Astrocyte (in vitro differentiated cells and primary cell): ENCODE results near the gene PI4KA. TPM values are rescaled to one million over a fixed set of nuclear protein-coding genes. Genes with fewer than 3 reads are reported as not detected.

Experiments used
- DNase-seq: peaks from one replicate; pipeline ENCODE4 v3.0.0-alpha.2; 2010; ENCODE audit warnings: low read depth
- FAIRE-seq: peaks from 2 replicates; lab custom pipeline; 2011; peaks lifted over from hg19 to GRCh38; lab: Jason Lieb, UNC
- H2AFZ ChIP-seq: 2 replicates; pipeline ENCODE4 v1.6.0; 2012; ENCODE audit warnings: low read depth, low read length, inconsistent platforms
- H3K27ac ChIP-seq: 2 replicates; pipeline ENCODE4 v1.5.1; 2011; ENCODE audit warnings: low read depth, low read length, inconsistent platforms
- H3K27me3 ChIP-seq: 2 replicates; pipeline ENCODE4 v1.6.0; 2011; ENCODE audit warnings: low read length, inconsistent platforms; ENCODE audit not compliant: insufficient read depth
- H3K36me3 ChIP-seq: 2 replicates; pipeline ENCODE4 v1.5.1; 2011; ENCODE audit warnings: low read length, inconsistent platforms; ENCODE audit not compliant: insufficient read depth
- H3K4me1 ChIP-seq: 2 replicates; pipeline ENCODE4 v1.5.1; 2011; ENCODE audit warnings: low read length, inconsistent platforms; ENCODE audit not compliant: insufficient read depth
- H3K4me2 ChIP-seq: 2 replicates; pipeline ENCODE4 v1.6.0; 2012; ENCODE audit warnings: low read length, inconsistent platforms
- H3K4me3 ChIP-seq: 2 replicates; pipeline ENCODE4 v1.5.1; 2011; ENCODE audit warnings: low read depth, mild to moderate bottlenecking, low read length, inconsistent platforms; ENCODE audit not compliant: insufficient read depth
- H3K79me2 ChIP-seq: 2 replicates; pipeline ENCODE4 v1.6.0; 2012; ENCODE audit warnings: mild to moderate bottlenecking, low read length, inconsistent platforms; ENCODE audit not compliant: insufficient read depth
- H3K9ac ChIP-seq: 2 replicates; pipeline ENCODE4 v1.6.0; 2012; ENCODE audit warnings: mild to moderate bottlenecking, low read length, inconsistent platforms
- H3K9me3 ChIP-seq: 2 replicates; pipeline ENCODE4 v1.5.1; 2012; ENCODE audit warnings: low read depth, mild to moderate bottlenecking, low read length, inconsistent platforms; ENCODE audit not compliant: insufficient read depth
- H4K20me1 ChIP-seq: 2 replicates; pipeline ENCODE4 v1.6.0; 2012; ENCODE audit warnings: low read length, inconsistent platforms; ENCODE audit not compliant: insufficient read depth
- H3K27ac Mint-ChIP-seq: one replicate; pipeline ENCODE4 v1.8.0; 2021; ENCODE audit warnings: mild to moderate bottlenecking, mixed read lengths; ENCODE audit not compliant: unreplicated experiment
- H3K27me3 Mint-ChIP-seq: one replicate; pipeline ENCODE4 v1.8.0; 2021; ENCODE audit warnings: low read depth, mixed read lengths; ENCODE audit not compliant: unreplicated experiment
- H3K36me3 Mint-ChIP-seq: one replicate; pipeline ENCODE4 v1.8.0; 2021; ENCODE audit warnings: low read depth, mixed read lengths; ENCODE audit not compliant: unreplicated experiment
- H3K4me1 Mint-ChIP-seq: one replicate; pipeline ENCODE4 v1.8.0; 2021; ENCODE audit warnings: low read depth, mixed read lengths; ENCODE audit not compliant: unreplicated experiment
- H3K4me3 Mint-ChIP-seq: one replicate; pipeline ENCODE4 v1.8.0; 2021; ENCODE audit warnings: mild to moderate bottlenecking, moderate library complexity, mixed read lengths; ENCODE audit not compliant: unreplicated experiment
- H3K9me3 Mint-ChIP-seq: one replicate; pipeline ENCODE4 v1.8.0; 2021; ENCODE audit warnings: mild to moderate bottlenecking, mixed read lengths; ENCODE audit not compliant: unreplicated experiment
- EZH2 ChIP-seq: IDR thresholded peaks from 2 replicates; pipeline ENCODE4 v1.6.1; 2012; ENCODE audit warnings: mild to moderate bottlenecking, low read length, inconsistent platforms; ENCODE audit not compliant: insufficient read depth
- total RNA-seq: library from RNA; stranded (reverse); gene quantifications from 2 replicates; pipeline ENCODE4 v1.2.1, GENCODE V29; 2021
- TF ChIP-seq, protein P1 (sequence below): IDR thresholded peaks from 2 replicates; pipeline ENCODE4 v1.5.1; 2011; ENCODE audit warnings: low read depth, mild to moderate bottlenecking, inconsistent platforms, low read length, moderate library complexity; ENCODE audit not compliant: insufficient read depth

The PI4KA gene
- total RNA-seq, 1 donor from 2014 or later: 35.9 TPM

GRCh38 chr22:20751185-20751851 lies 107.3 kb downstream of the PI4KA start:
- no peak for TF ChIP-seq EZH2
- TF ChIP-seq, protein P1, sequence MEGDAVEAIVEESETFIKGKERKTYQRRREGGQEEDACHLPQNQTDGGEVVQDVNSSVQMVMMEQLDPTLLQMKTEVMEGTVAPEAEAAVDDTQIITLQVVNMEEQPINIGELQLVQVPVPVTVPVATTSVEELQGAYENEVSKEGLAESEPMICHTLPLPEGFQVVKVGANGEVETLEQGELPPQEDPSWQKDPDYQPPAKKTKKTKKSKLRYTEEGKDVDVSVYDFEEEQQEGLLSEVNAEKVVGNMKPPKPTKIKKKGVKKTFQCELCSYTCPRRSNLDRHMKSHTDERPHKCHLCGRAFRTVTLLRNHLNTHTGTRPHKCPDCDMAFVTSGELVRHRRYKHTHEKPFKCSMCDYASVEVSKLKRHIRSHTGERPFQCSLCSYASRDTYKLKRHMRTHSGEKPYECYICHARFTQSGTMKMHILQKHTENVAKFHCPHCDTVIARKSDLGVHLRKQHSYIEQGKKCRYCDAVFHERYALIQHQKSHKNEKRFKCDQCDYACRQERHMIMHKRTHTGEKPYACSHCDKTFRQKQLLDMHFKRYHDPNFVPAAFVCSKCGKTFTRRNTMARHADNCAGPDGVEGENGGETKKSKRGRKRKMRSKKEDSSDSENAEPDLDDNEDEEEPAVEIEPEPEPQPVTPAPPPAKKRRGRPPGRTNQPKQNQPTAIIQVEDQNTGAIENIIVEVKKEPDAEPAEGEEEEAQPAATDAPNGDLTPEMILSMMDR: no peak
- no peak overlapping the region for H3K27ac Mint-ChIP-seq
- Histone ChIP-seq H3K9me3 (no peaks in the 10 kb centered on the region), H3K4me1 (peaks cover 33% of the 10 kb centered on the region), H3K36me3 (peaks cover 7% of the 10 kb centered on the region), H2AFZ (no peak overlapping the region), H4K20me1 (peaks cover 6% of the 10 kb centered on the region), H3K4me2 (peak overlapping the region; percentile 76), H3K27me3 (no peaks in the 10 kb centered on the region), H3K9ac (peak overlapping the region; percentile 36), H3K79me2 (no peaks in the 10 kb centered on the region), H3K4me3 (no peak overlapping the region), H3K27ac (peak overlapping the region; percentile 62)
- H3K4me1 Mint-ChIP-seq: peaks cover 29% of the 10 kb centered on the region
- DNase-seq (no peak), FAIRE-seq (no peak)
- no peak overlapping the region for H3K4me3 Mint-ChIP-seq
- no peaks in the 10 kb centered on the region for H3K27me3 Mint-ChIP-seq
- H3K9me3 Mint-ChIP-seq: no peaks in the 10 kb centered on the region
- peaks cover 12% of the 10 kb centered on the region for H3K36me3 Mint-ChIP-seq

- Histone ChIP-seq H3K27me3 (no peaks in the 10 kb centered on the region), H3K27ac (peak overlapping the region; percentile 62), H3K79me2 (no peaks in the 10 kb centered on the region), H3K4me1 (peaks cover 33% of the 10 kb centered on the region), H2AFZ (no peak overlapping the region), H4K20me1 (peaks cover 6% of the 10 kb centered on the region), H3K9me3 (no peaks in the 10 kb centered on the region), H3K4me3 (peak overlapping the region; percentile 23), H3K4me2 (peak overlapping the region; percentile 76), H3K36me3 (peaks cover 7% of the 10 kb centered on the region), H3K9ac (peak overlapping the region; percentile 36)
- Mint-ChIP-seq H3K27ac (peak overlapping the region; percentile 58), H3K4me1 (peaks cover 29% of the 10 kb centered on the region), H3K36me3 (peaks cover 9% of the 10 kb centered on the region), H3K9me3 (no peaks in the 10 kb centered on the region), H3K4me3 (no peak overlapping the region), H3K27me3 (no peaks in the 10 kb centered on the region)
- FAIRE-seq (peak; percentile 5), DNase-seq (peak; percentile 82)
- TF ChIP-seq EZH2: no peak
- TF ChIP-seq, protein P1: no peak
Measured at GRCh38 chr22:20750461-20751184, 108.0 kb downstream of the PI4KA start.
